HEK293 (cell line): ENCODE data around the gene CD2BP2.

Experiments
- CTCF ChIA-PET: fragments of 350-600 bp; formaldehyde crosslinking; extraction: SDS; loops from one replicate; lab custom pipeline; 2021; ENCODE audit warnings: antibody characterized with exemption; lab: Yijun Ruan, JAX
- POLR2A ChIA-PET: fragments of 300-600 bp; formaldehyde crosslinking; extraction: SDS; loops from one replicate; lab custom pipeline; 2020; ENCODE audit warnings: antibody characterized with exemption, inconsistent platforms; lab: Yijun Ruan, JAX
- H3K27ac ChIP-seq: fragments of 200-500 bp; sonication (Bioruptor generic); 2 replicates; pipeline ENCODE4 v1.5.1; 2014; ENCODE audit warnings: low read depth, low read length, control low read depth, inconsistent platforms; ENCODE audit errors: extremely low read depth
- H3K36me3 ChIP-seq, 2 experiments: fragments of 200-500 bp in 1 of 2; sonication (Bioruptor generic) in 1 of 2; 1 replicate in 1 of 2; 2 replicates in 1 of 2; pipeline ENCODE4 v1.5.1; 2014 to 2017; ENCODE audit warnings: inconsistent platforms in 2 of 2, low read length in 2 of 2; ENCODE audit not compliant: control insufficient read depth in 2 of 2, insufficient read depth in 1 of 2
- H3K4me1 ChIP-seq: fragments of 200-500 bp; sonication (Bioruptor generic); 2 replicates; pipeline ENCODE4 v1.5.1; 2014; ENCODE audit warnings: mild to moderate bottlenecking, low read length, inconsistent platforms; ENCODE audit not compliant: control insufficient read depth, insufficient read depth
- H3K4me3 ChIP-seq: 2 replicates; pipeline ENCODE4 v1.5.1; 2011; ENCODE audit warnings: low read depth, mild to moderate bottlenecking, control low read depth, low read length, moderate library complexity
- H3K9me3 ChIP-seq: fragments of 200-500 bp; sonication (Bioruptor generic); 2 replicates; pipeline ENCODE4 v1.5.1; 2014; ENCODE audit warnings: low read depth, low read length, inconsistent platforms; ENCODE audit not compliant: control insufficient read depth, insufficient read depth
- GLIS2 ChIP-seq: fragments of 450-650 bp; formaldehyde crosslinking; IDR thresholded peaks from 2 replicates; pipeline ENCODE4 v1.5.1; 2016; ENCODE audit warnings: missing biosample characterization, missing genetic modification characterization
- KLF16 ChIP-seq: fragments of 450-650 bp; formaldehyde crosslinking; IDR thresholded peaks from 2 replicates; pipeline ENCODE4 v1.5.1; 2017; ENCODE audit warnings: missing biosample characterization, missing genetic modification characterization
- SALL2 ChIP-seq: fragments of 450-650 bp; formaldehyde crosslinking; IDR thresholded peaks from 2 replicates; pipeline ENCODE4 v1.5.0; 2017; ENCODE audit warnings: missing biosample characterization, mild to moderate bottlenecking, missing genetic modification characterization, borderline replicate concordance
- ZBTB20 ChIP-seq: fragments of 450-650 bp; formaldehyde crosslinking; IDR thresholded peaks from 2 replicates; pipeline ENCODE4 v1.5.1; 2016; ENCODE audit warnings: missing biosample characterization, missing genetic modification characterization
- ZBTB48 ChIP-seq: fragments of 450-650 bp; formaldehyde crosslinking; IDR thresholded peaks from 2 replicates; pipeline ENCODE4 v1.5.1; 2016; ENCODE audit warnings: missing biosample characterization, missing genetic modification characterization
- ZIC2 ChIP-seq: fragments of 450-650 bp; formaldehyde crosslinking; IDR thresholded peaks from 2 replicates; pipeline ENCODE4 v1.5.1; 2016; ENCODE audit warnings: missing biosample characterization, missing genetic modification characterization
- ZNF112 ChIP-seq: fragments of 450-650 bp; formaldehyde crosslinking; IDR thresholded peaks from 2 replicates; pipeline ENCODE4 v1.5.0; 2017; ENCODE audit warnings: missing biosample characterization, missing genetic modification characterization
- ZNF16 ChIP-seq: fragments of 450-650 bp; formaldehyde crosslinking; IDR thresholded peaks from 2 replicates; pipeline ENCODE4 v1.5.1; 2016; ENCODE audit warnings: low read depth, missing biosample characterization, missing genetic modification characterization
- ZNF184 ChIP-seq: fragments of 450-650 bp; IDR thresholded peaks from 2 replicates; pipeline ENCODE4 v1.5.1; 2018; ENCODE audit warnings: missing biosample characterization, mild to moderate bottlenecking, missing genetic modification characterization
- ZNF19 ChIP-seq: fragments of 450-650 bp; formaldehyde crosslinking; IDR thresholded peaks from 2 replicates; pipeline ENCODE4; 2016; ENCODE audit warnings: missing biosample characterization, missing genetic modification characterization, low read depth
- ZNF274 ChIP-seq, 2 experiments: fragments of 200-500 bp in 1 of 2; fragments of 450-650 bp in 1 of 2; sonication (Bioruptor generic) in 1 of 2; formaldehyde crosslinking in 1 of 2; IDR thresholded peaks; 2 replicates each; pipeline versions ENCODE4 v1.5.1 to v1.6.1; 2014 to 2016; ENCODE audit warnings: borderline replicate concordance in 1 of 2, inconsistent platforms in 1 of 2, low read length in 1 of 2, missing biosample characterization in 1 of 2, missing genetic modification characterization in 1 of 2
- ZNF423 ChIP-seq: fragments of 450-650 bp; formaldehyde crosslinking; IDR thresholded peaks from 2 replicates; pipeline ENCODE4 v1.5.1; 2016; ENCODE audit warnings: missing biosample characterization, missing genetic modification characterization
- ZNF544 ChIP-seq: fragments of 450-650 bp; formaldehyde crosslinking; IDR thresholded peaks from 2 replicates; pipeline ENCODE4 v1.5.0; 2017; ENCODE audit warnings: missing biosample characterization, missing genetic modification characterization
- ZNF624 ChIP-seq: fragments of 450-650 bp; formaldehyde crosslinking; IDR thresholded peaks from 2 replicates; pipeline ENCODE4 v1.5.1; 2017; ENCODE audit warnings: missing biosample characterization, missing genetic modification characterization
- ZNF664 ChIP-seq: fragments of 450-650 bp; formaldehyde crosslinking; IDR thresholded peaks from 2 replicates; pipeline ENCODE4 v1.5.1; 2016; ENCODE audit warnings: missing biosample characterization, missing genetic modification characterization
- ZNF768 ChIP-seq: fragments of 450-650 bp; formaldehyde crosslinking; IDR thresholded peaks from 2 replicates; pipeline ENCODE4 v1.5.1; 2018; ENCODE audit warnings: missing biosample characterization, mild to moderate bottlenecking, missing genetic modification characterization
- ZNF792 ChIP-seq: fragments of 450-650 bp; formaldehyde crosslinking; IDR thresholded peaks from 2 replicates; pipeline ENCODE4 v1.5.1; 2016; ENCODE audit warnings: missing biosample characterization, missing genetic modification characterization
- ZSCAN30 ChIP-seq: fragments of 450-650 bp; IDR thresholded peaks from 2 replicates; pipeline ENCODE4 v1.5.1; 2018; ENCODE audit warnings: missing biosample characterization, mild to moderate bottlenecking, missing genetic modification characterization, moderate library complexity
- TF ChIP-seq, protein P1 (sequence below): fragments of 450-650 bp; formaldehyde crosslinking; IDR thresholded peaks from 2 replicates; pipeline ENCODE4 v1.5.1; 2016; ENCODE audit warnings: missing biosample characterization, missing genetic modification characterization
- TF ChIP-seq, protein P2 (sequence below): sonication (generic); formaldehyde crosslinking; IDR thresholded peaks from 2 replicates; pipeline ENCODE4 v1.8.1; 2022; ENCODE audit warnings: mild to moderate bottlenecking, moderate library complexity, missing genetic modification reagents

CD2BP2 gene

DNA sequence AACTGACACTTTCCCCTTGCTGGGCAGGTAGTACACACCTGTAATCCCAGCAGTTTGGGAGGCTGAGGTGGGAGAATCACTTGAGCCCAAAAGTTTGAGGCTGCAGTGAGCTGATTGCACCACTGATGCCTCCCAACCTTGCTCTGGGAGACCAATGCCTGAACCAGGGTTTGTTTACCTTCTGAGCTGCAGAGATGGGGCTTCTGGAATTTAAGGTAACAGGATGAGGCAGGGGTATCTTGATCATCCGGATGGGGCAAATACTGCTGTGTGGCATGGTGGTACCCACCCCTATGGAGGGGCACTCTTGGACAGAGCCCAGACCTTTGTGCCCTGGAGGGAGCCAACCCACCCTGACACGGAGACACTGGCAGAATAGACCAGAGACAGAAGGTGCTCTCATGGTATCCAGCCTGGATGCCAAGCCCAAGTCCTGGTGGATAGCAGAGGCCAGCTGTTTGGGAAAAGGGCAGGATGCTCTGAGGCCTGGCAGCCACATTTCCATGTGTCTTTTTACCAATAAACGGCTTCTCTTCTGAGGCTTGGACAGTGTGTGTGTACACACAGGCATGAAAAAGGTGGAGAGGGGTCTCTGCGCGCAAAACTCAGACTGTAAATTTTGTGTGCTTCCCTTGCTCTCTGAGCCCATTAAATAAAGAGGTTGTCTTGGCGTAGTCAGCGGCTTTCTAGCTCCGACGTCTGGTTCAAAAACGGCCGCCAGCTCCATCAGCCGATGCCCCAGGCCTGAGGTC is 44.5 kb upstream of the CD2BP2 start:
- peak overlapping the region; percentile 95 for H3K27ac ChIP-seq
- peak overlapping the region; percentile 52 for H3K4me3 ChIP-seq
- H3K4me1 ChIP-seq, result peaks cover 13% of the 10 kb centered on the region
- H3K9me3 ChIP-seq, result no peaks in the 10 kb centered on the region
- POLR2A ChIA-PET, result interaction anchor here (0.5 to 3.8 kb wide), 10 partner anchors 9 to 334 kb away, joined by 3 to 20 read pairs (median 4); partner anchors contain the start of genes ALDOA, CD2BP2, TBC1D10B and ZNF689
- no peak for TF ChIP-seq ZNF624 (tag by site-specific recombination)
- no peak for TF ChIP-seq ZNF792 (tag by site-specific recombination)
- TF ChIP-seq ZBTB20 (tag by site-specific recombination), result no peak; the same call in 1 of the 2 replicates
- TF ChIP-seq ZNF16, result no peak
- no peak for TF ChIP-seq ZIC2 (tag by site-specific recombination)
- no peak for TF ChIP-seq GLIS2 (tag by site-specific recombination)
- TF ChIP-seq ZNF664 (tag by site-specific recombination), result 0 out of 2 replicates have a peak, but pooled peaks have one; percentile 5
- no peak for TF ChIP-seq SALL2 (tag by site-specific recombination)
- no peak for TF ChIP-seq ZNF544 (tag by site-specific recombination)
- TF ChIP-seq ZSCAN30, result 0 out of 2 replicates have a peak, but pooled peaks have one; percentile 15
- TF ChIP-seq KLF16 (tag by site-specific recombination), result no peak
- no peak for TF ChIP-seq ZNF274 (IDR thresholded peaks at IDR 0.05; ENCODE audit: low read length)
- no peak for TF ChIP-seq ZNF274 (tag by site-specific recombination; IDR thresholded peaks at IDR 0.05; ENCODE audit: borderline replicate concordance)
- TF ChIP-seq ZNF184, result no peak
- TF ChIP-seq, protein P1, sequence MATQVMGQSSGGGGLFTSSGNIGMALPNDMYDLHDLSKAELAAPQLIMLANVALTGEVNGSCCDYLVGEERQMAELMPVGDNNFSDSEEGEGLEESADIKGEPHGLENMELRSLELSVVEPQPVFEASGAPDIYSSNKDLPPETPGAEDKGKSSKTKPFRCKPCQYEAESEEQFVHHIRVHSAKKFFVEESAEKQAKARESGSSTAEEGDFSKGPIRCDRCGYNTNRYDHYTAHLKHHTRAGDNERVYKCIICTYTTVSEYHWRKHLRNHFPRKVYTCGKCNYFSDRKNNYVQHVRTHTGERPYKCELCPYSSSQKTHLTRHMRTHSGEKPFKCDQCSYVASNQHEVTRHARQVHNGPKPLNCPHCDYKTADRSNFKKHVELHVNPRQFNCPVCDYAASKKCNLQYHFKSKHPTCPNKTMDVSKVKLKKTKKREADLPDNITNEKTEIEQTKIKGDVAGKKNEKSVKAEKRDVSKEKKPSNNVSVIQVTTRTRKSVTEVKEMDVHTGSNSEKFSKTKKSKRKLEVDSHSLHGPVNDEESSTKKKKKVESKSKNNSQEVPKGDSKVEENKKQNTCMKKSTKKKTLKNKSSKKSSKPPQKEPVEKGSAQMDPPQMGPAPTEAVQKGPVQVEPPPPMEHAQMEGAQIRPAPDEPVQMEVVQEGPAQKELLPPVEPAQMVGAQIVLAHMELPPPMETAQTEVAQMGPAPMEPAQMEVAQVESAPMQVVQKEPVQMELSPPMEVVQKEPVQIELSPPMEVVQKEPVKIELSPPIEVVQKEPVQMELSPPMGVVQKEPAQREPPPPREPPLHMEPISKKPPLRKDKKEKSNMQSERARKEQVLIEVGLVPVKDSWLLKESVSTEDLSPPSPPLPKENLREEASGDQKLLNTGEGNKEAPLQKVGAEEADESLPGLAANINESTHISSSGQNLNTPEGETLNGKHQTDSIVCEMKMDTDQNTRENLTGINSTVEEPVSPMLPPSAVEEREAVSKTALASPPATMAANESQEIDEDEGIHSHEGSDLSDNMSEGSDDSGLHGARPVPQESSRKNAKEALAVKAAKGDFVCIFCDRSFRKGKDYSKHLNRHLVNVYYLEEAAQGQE (tag by site-specific recombination), result 0 out of 2 replicates have a peak, but pooled peaks have one; percentile 20
- no peak for TF ChIP-seq ZNF423 (tag by site-specific recombination)
- TF ChIP-seq ZNF768 (tag by site-specific recombination), result 0 out of 2 replicates have a peak, but pooled peaks have one; percentile 21
- TF ChIP-seq ZBTB48, result peak; percentile 91
- TF ChIP-seq ZNF112 (tag by site-specific recombination), result no peak
- TF ChIP-seq, protein P2, sequence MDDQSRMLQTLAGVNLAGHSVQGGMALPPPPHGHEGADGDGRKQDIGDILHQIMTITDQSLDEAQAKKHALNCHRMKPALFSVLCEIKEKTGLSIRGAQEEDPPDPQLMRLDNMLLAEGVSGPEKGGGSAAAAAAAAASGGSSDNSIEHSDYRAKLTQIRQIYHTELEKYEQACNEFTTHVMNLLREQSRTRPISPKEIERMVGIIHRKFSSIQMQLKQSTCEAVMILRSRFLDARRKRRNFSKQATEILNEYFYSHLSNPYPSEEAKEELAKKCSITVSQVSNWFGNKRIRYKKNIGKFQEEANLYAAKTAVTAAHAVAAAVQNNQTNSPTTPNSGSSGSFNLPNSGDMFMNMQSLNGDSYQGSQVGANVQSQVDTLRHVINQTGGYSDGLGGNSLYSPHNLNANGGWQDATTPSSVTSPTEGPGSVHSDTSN (CRISPR knock-in tag), result peak; percentile 15; the same call in 1 of the 2 replicates
- no peak for TF ChIP-seq ZNF19 (tag by site-specific recombination)
- CTCF ChIA-PET, result interaction anchor here (0.7 to 1.2 kb wide), 5 partner anchors 10 to 127 kb away, joined by 3 to 4 read pairs (median 4); partner anchors contain the start of gene TBC1D10B
- H3K36me3 ChIP-seq, result peaks cover 0 to 27% of the 10 kb centered on the region in 2 experiments; a peak in 2 of 3 replicates
